OCI-LY7 (cell line): Measurements from ENCODE around the gene OTUD4. TPM values are rescaled to one million over a fixed set of nuclear protein-coding genes. Genes with fewer than 3 reads are reported as not detected.

Experiments
- BruUV-seq: library from RNA; stranded (reverse); fragments of 400-500 nt; replicated peaks from 2 replicates; lab custom pipeline; 2021; lab: Mats Ljungman, UMichigan
- CTCF ChIA-PET: fragments of 300-600 bp; sonication (Branson Sonifier 250); formaldehyde crosslinking; loops from one replicate; lab custom pipeline; 2022; ENCODE audit warnings: antibody characterized with exemption; ENCODE audit not compliant: unreplicated experiment; lab: Charles Lee
- POLR2A ChIA-PET: fragments of 300-600 bp; sonication (Branson Sonifier 250); formaldehyde crosslinking; loops from one replicate; lab custom pipeline; 2022; ENCODE audit warnings: antibody characterized with exemption; lab: Charles Lee
- DNase-seq: peaks from one replicate; pipeline ENCODE4 v3.0.0-alpha.2; 2015; ENCODE audit warnings: low spot score
- H2AFZ ChIP-seq: fragments of 200-600 bp; sonication (generic), shearing (Covaris generic); 2 replicates; pipeline ENCODE4 v1.6.1; 2014; ENCODE audit warnings: mild to moderate bottlenecking, antibody characterized with exemption, low read length, moderate library complexity
- H3K27ac ChIP-seq: fragments of 200-600 bp; sonication (generic); 2 replicates; pipeline ENCODE4 v1.5.1; 2014; ENCODE audit warnings: mixed run types, low read depth, mild to moderate bottlenecking, moderate library complexity, low read length, inconsistent platforms; ENCODE audit not compliant: poor library complexity, severe bottlenecking
- H3K36me3 ChIP-seq: fragments of 200-600 bp; sonication (generic); 2 replicates; pipeline ENCODE4 v1.6.1; 2014; ENCODE audit warnings: mild to moderate bottlenecking, antibody characterized with exemption, low read length, moderate library complexity, mixed read lengths; ENCODE audit not compliant: insufficient read depth
- H3K4me1 ChIP-seq: fragments of 200-600 bp; sonication (generic); 2 replicates; pipeline ENCODE4 v1.5.1; 2014; ENCODE audit warnings: mild to moderate bottlenecking, low read length; ENCODE audit not compliant: insufficient read depth, poor library complexity, severe bottlenecking
- H3K4me2 ChIP-seq: fragments of 200-600 bp; sonication (generic); 2 replicates; pipeline ENCODE4 v1.6.1; 2014; ENCODE audit warnings: mild to moderate bottlenecking, low read length
- H3K4me3 ChIP-seq: fragments of 200-600 bp; sonication (generic); 2 replicates; pipeline ENCODE4 v1.5.1; 2014; ENCODE audit warnings: mild to moderate bottlenecking, low read depth, low read length; ENCODE audit not compliant: poor library complexity, severe bottlenecking
- H3K79me2 ChIP-seq: fragments of 200-600 bp; sonication (generic); 2 replicates; pipeline ENCODE4 v1.6.1; 2016; ENCODE audit warnings: low read depth, mild to moderate bottlenecking, low read length, moderate library complexity, mixed read lengths; ENCODE audit not compliant: insufficient read depth
- H3K9me2 ChIP-seq: fragments of 200-600 bp; sonication (generic); 2 replicates; pipeline ENCODE4 v1.6.1; 2016; ENCODE audit warnings: mild to moderate bottlenecking, low read length, mixed read lengths; ENCODE audit not compliant: insufficient read depth
- H3K9me3 ChIP-seq: fragments of 200-600 bp; sonication (generic); 2 replicates; pipeline ENCODE4 v1.6.1; 2014; ENCODE audit warnings: mild to moderate bottlenecking, mixed run types, low read length, mixed read lengths
- H4K20me1 ChIP-seq: fragments of 200-600 bp; sonication (generic); 2 replicates; pipeline ENCODE4 v1.6.1; 2014; ENCODE audit warnings: mild to moderate bottlenecking, antibody characterized with exemption, low read length, moderate library complexity, mixed read lengths; ENCODE audit not compliant: insufficient read depth
- CTCF ChIP-seq: fragments of 200-600 bp; sonication (generic); conservative IDR thresholded peaks from 2 replicates; pipeline ENCODE4 v1.5.1; 2014; ENCODE audit warnings: mild to moderate bottlenecking, antibody characterized with exemption, low read length, moderate library complexity, mixed read lengths
- EZH2phosphoT487 ChIP-seq: fragments of 200-600 bp; sonication (generic); IDR thresholded peaks from 2 replicates; pipeline ENCODE4 v1.6.1; 2018; ENCODE audit warnings: low read depth, borderline replicate concordance, mild to moderate bottlenecking, mixed run types, antibody characterized with exemption, low read length, moderate library complexity, mixed read lengths
- intact Hi-C: fragments of 100-400 bp; cut with micrococcal nuclease; formaldehyde crosslinking; loops from one replicate; pipeline ENCODE4 v1.10.0; 2022; ENCODE audit not compliant: unreplicated experiment
- total RNA-seq, 2 experiments: library from RNA; depleted of rRNA in 1 of 2; stranded (reverse); fragments of >200 nt in 1 of 2; shearing (Covaris generic) in 1 of 2; gene quantifications; 2 replicates each; pipeline ENCODE4 v1.2.3, GENCODE V29; 2014 to 2022

The OTUD4 gene
- total RNA-seq, 2 experiments from 2014 or later, result 23.4 to 54.9 TPM

- Histone ChIP-seq H2AFZ (peak overlapping the region; percentile 32; the same call in 1 of the 2 replicates), H3K4me2 (peak overlapping the region; percentile 89), H3K4me3 (peak overlapping the region; percentile 97), H3K36me3 (peaks cover 35% of the 10 kb centered on the region), H3K4me1 (peaks cover 34% of the 10 kb centered on the region), H3K9me3 (no peaks in the 10 kb centered on the region), H3K9me2 (no peaks in the 10 kb centered on the region), H3K27ac (peak overlapping the region; percentile 82), H3K79me2 (peaks cover 52% of the 10 kb centered on the region), H4K20me1 (peaks cover 21% of the 10 kb centered on the region; the same call in 1 of the 2 replicates)
- DNase-seq, result peak; percentile 71
- no TSS peak for BruUV-seq
- intact Hi-C loops, result loop anchor here (2.0 kb wide), 1 partner anchor 81 kb away; the partner anchor contains the start of genes ABCE1 and ANAPC10
- TF ChIP-seq EZH2phosphoT487 (no peak), CTCF (no peak)
- ChIA-PET POLR2A (interaction anchor here (0.6 to 2.8 kb wide), 11 partner anchors 11 to 760 kb away, joined by 3 to 11 read pairs (median 3); partner anchors contain the start of gene ABCE1), CTCF (interaction anchor here (0.9 kb wide), 1 partner anchor 76 kb away, joined by 3 read pairs; no protein-coding TSS in a partner anchor)
These were observed 1.0 kb downstream of the OTUD4 start for GRCh38 chr4:145179281-145179860.

GRCh38 chr4:145178740-145179280 lies 1.6 kb downstream of the OTUD4 start:
- intact Hi-C loops, result loop anchor here (2.0 kb wide), 1 partner anchor 80 kb away; the partner anchor contains the start of genes ABCE1 and ANAPC10
- Histone ChIP-seq H3K9me2 (no peaks in the 10 kb centered on the region), H3K4me1 (peaks cover 34% of the 10 kb centered on the region), H4K20me1 (peaks cover 21% of the 10 kb centered on the region; the same call in 1 of the 2 replicates), H2AFZ (no peak overlapping the region; the same call in 1 of the 2 replicates), H3K79me2 (peaks cover 58% of the 10 kb centered on the region), H3K4me2 (peak overlapping the region; percentile 89), H3K4me3 (peak overlapping the region; percentile 97), H3K36me3 (peaks cover 41% of the 10 kb centered on the region), H3K9me3 (no peaks in the 10 kb centered on the region), H3K27ac (peak overlapping the region; percentile 82)
- POLR2A ChIA-PET, result interaction anchor here (0.6 to 2.8 kb wide), 13 partner anchors 7 to 761 kb away, joined by 3 to 12 read pairs (median 4); partner anchors contain the start of gene ABCE1
- peak; percentile 33 for DNase-seq
- CTCF ChIA-PET, result interaction anchor here (0.9 kb wide), 1 partner anchor 75 kb away, joined by 3 read pairs; no protein-coding TSS in a partner anchor
- TF ChIP-seq EZH2phosphoT487 (no peak), CTCF (no peak)
- BruUV-seq, result no TSS peak
